T-helper 2 cell treated with Interferon-gamma antibody and Interleukin-4, amounts not matched to agents 5 μg/mL and 100 μg/mL, for 36 hours (primary cell): ENCODE results near the gene ARHGEF6.

Experiments used
- DNase-seq: peaks from one replicate; pipeline ENCODE4 v3.0.0; 2021; ENCODE audit warnings: low spot score
- H3K27ac Mint-ChIP-seq: one replicate; pipeline ENCODE4 v1.8.0; 2021; ENCODE audit warnings: mild to moderate bottlenecking, mixed read lengths
- H3K27me3 Mint-ChIP-seq: one replicate; pipeline ENCODE4 v1.8.0; 2021; ENCODE audit warnings: low read depth, mixed read lengths
- H3K36me3 Mint-ChIP-seq: one replicate; pipeline ENCODE4 v1.8.0; 2021; ENCODE audit warnings: low read depth, mixed read lengths
- H3K4me1 Mint-ChIP-seq: one replicate; pipeline ENCODE4 v1.8.0; 2021; ENCODE audit warnings: low read depth, mixed read lengths
- H3K4me3 Mint-ChIP-seq: one replicate; pipeline ENCODE4 v1.8.0; 2022; ENCODE audit warnings: mild to moderate bottlenecking, moderate library complexity, mixed read lengths
- H3K9me3 Mint-ChIP-seq: one replicate; pipeline ENCODE4 v1.8.0; 2021; ENCODE audit warnings: mixed read lengths

Gene ARHGEF6

GRCh38 chrX:136650811-136651210 lies 129.9 kb downstream of the ARHGEF6 start:
- Mint-ChIP-seq H3K4me3 (peak overlapping the region; percentile 100), H3K36me3 (peaks cover 77% of the 10 kb centered on the region), H3K4me1 (peaks cover 44% of the 10 kb centered on the region), H3K9me3 (no peaks in the 10 kb centered on the region), H3K27ac (peak overlapping the region; percentile 96), H3K27me3 (no peaks in the 10 kb centered on the region)
- DNase-seq, result no peak

GRCh38 chrX:136647677-136648360 lies 132.9 kb downstream of the ARHGEF6 start, which contains the start of gene CD40LG:
Gene CD40LG, plus strand, starts transcription at chrX:136648158. Its CDS starts 91 bp downstream, at chrX:136648249.
- Mint-ChIP-seq H3K27ac (peak within 1 kb of the TSS; percentile 96), H3K4me1 (peaks cover 43% of the 10 kb centered on the region), H3K4me3 (peak within 1 kb of the TSS; percentile 100), H3K9me3 (no peaks in the 10 kb centered on the region), H3K36me3 (peaks cover 49% of the 10 kb centered on the region), H3K27me3 (no peaks in the 10 kb centered on the region)
- DNase-seq, result peak; percentile 49

DNA sequence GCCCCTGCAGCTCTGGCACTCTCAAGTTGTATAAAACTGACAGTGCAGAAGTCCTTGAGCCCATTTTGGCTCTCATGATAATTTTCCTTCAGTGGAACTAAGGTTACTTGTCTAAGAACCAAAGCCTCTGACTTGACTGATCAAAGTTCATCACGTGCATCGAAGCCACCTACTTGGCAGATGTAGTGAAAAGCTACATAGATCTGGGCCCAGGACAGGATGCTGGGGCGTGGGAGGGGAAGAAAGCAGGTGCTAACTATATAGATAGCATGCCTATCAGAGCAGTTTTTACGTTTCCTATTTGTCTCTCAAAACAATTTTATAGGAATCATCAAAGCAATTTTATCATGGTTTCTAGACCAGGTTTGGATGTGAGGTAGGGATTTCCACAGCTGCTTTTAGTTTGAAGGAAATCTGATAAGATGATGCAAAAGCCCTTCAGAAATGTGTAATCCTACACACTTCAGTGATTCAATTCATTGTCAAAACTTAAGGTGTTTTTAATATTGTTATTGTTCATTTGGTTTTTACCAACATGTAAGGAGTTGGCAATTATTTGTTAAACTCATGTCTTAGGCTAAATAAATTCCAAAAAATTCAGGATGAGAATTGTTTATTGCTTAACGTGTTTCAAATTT lies 134.0 kb downstream of the ARHGEF6 start:
- peak; percentile 57 for DNase-seq
- Mint-ChIP-seq H3K4me3 (peak overlapping the region; percentile 100), H3K27me3 (no peaks in the 10 kb centered on the region), H3K36me3 (peaks cover 44% of the 10 kb centered on the region), H3K4me1 (peaks cover 48% of the 10 kb centered on the region), H3K9me3 (no peaks in the 10 kb centered on the region), H3K27ac (peak overlapping the region; percentile 96)

DNA sequence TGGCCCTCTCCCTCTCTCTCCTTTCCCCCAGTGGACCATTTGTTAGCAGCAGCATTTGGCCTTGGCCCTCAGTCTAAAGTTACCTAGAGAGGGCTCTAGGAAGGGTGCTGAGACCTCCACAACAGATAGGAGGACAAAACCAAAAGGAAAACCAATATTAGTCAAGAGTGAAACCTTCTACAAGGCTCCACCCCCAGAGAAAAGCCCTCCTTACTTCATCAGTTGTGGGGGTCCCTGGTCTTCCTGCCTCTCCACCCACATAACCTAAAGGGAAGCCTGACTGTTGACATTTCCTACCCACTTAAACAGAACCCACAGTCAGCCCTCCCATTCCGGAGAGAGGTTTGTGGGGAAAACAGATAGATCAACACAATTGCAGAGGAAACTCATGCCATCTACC lies 137.5 kb downstream of the ARHGEF6 start:
- H3K27me3 Mint-ChIP-seq, result no peaks in the 10 kb centered on the region
- peak overlapping the region; percentile 87 for H3K27ac Mint-ChIP-seq
- peak overlapping the region; percentile 83 for H3K4me3 Mint-ChIP-seq

DNA sequence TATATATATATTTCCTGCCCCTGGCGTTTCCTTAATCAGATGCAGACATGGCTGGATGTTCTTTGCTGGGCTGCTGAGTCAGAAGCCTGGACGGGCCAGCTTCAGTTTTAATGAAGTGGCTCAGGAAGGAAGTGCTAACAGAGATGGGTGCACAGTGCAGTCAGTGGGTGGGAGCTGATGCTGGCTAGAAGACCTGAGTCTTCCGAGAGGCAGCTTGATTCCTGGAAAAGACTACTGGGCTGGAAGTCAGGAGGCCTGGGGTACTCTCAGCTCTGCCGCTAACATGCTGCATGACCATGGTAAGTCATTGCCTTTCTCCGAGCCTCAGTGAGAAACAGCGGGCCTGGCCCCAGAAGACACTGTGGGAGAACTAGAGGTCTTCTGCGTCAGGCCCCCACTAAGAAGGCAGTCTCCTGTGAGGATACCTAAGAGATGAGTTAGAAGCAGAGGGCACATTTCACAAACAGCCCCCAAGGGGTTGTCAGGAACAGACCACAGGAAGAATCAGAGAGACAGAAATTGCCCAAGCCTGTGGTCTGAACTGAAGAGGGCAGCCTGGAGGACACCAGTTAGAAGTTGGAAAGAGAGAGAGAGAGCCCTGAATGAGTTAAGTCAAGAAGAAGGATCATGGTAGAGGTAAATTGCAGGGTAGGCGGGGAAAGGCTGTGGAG lies 141.1 kb downstream of the ARHGEF6 start:
- peaks cover 11% of the 10 kb centered on the region for H3K36me3 Mint-ChIP-seq
- H3K27ac Mint-ChIP-seq, result peak overlapping the region; percentile 83
- peak overlapping the region; percentile 83 for H3K4me3 Mint-ChIP-seq
- no peak for DNase-seq
- H3K27me3 Mint-ChIP-seq, result no peaks in the 10 kb centered on the region
- no peaks in the 10 kb centered on the region for H3K9me3 Mint-ChIP-seq
- H3K4me1 Mint-ChIP-seq, result peaks cover 78% of the 10 kb centered on the region

More for the DNA sequence above, 137.5 kb downstream of the ARHGEF6 start:
- Mint-ChIP-seq H3K9me3 (no peaks in the 10 kb centered on the region), H3K36me3 (peaks cover 16% of the 10 kb centered on the region), H3K4me1 (peaks cover 73% of the 10 kb centered on the region)
- DNase-seq, result no peak

DNA sequence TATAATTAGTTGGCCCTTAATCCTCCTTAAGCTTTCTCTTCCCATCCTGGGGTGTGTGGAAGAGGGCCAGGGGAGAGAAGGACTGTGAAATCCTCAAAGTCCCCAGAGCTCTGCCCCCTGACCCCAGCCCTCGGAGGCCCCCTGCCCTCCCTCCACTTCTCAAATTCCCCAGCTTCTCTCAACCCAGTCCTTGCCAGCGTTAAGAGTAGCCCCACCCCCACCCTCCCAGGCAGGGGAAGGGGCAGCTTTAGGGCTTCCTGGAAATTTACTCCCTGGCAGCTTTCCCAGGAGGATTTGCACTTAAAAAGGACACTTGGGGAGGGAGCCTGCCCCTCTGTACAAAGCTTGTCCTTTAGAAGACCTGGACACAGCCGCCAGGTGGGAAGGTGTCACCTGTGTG lies 144.6 kb downstream of the ARHGEF6 start:
- Mint-ChIP-seq H3K27ac (peak overlapping the region; percentile 87), H3K4me3 (peak overlapping the region; percentile 78), H3K4me1 (peaks cover 71% of the 10 kb centered on the region), H3K9me3 (no peaks in the 10 kb centered on the region), H3K27me3 (no peaks in the 10 kb centered on the region), H3K36me3 (peaks cover 6% of the 10 kb centered on the region)
- DNase-seq, result no peak

GRCh38 chrX:136635235-136635634 lies 145.5 kb downstream of the ARHGEF6 start:
- Mint-ChIP-seq H3K36me3 (peaks cover 6% of the 10 kb centered on the region), H3K4me1 (peaks cover 75% of the 10 kb centered on the region), H3K27ac (peak overlapping the region; percentile 80), H3K27me3 (no peaks in the 10 kb centered on the region), H3K4me3 (peak overlapping the region; percentile 78), H3K9me3 (no peaks in the 10 kb centered on the region)
- no peak for DNase-seq

DNA sequence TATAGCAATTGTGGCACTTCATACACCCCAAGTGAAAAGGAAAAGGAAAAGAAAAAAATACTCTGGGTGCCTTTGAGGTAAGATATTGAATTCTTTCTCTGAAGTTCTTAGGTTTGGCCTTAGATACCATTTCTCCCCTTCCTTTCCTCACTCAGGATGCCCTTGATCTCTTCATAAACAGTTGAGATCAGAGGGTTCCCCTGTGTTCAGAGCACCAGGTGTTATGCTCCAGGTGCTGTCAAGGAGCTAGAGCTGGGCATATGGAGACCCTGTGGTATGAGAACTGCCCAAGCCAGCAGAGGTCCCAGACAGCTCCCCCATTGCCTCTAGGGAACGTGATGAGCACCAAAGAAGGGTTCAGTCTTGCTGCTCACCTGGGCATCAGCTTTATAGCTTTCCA lies 149.9 kb downstream of the ARHGEF6 start:
- H3K36me3 Mint-ChIP-seq, result peaks cover 1% of the 10 kb centered on the region
- H3K27ac Mint-ChIP-seq, result peak overlapping the region; percentile 94
- H3K27me3 Mint-ChIP-seq, result no peaks in the 10 kb centered on the region
- H3K9me3 Mint-ChIP-seq, result no peaks in the 10 kb centered on the region
- DNase-seq, result no peak
- H3K4me3 Mint-ChIP-seq, result peak overlapping the region; percentile 32
- peaks cover 78% of the 10 kb centered on the region for H3K4me1 Mint-ChIP-seq

DNA sequence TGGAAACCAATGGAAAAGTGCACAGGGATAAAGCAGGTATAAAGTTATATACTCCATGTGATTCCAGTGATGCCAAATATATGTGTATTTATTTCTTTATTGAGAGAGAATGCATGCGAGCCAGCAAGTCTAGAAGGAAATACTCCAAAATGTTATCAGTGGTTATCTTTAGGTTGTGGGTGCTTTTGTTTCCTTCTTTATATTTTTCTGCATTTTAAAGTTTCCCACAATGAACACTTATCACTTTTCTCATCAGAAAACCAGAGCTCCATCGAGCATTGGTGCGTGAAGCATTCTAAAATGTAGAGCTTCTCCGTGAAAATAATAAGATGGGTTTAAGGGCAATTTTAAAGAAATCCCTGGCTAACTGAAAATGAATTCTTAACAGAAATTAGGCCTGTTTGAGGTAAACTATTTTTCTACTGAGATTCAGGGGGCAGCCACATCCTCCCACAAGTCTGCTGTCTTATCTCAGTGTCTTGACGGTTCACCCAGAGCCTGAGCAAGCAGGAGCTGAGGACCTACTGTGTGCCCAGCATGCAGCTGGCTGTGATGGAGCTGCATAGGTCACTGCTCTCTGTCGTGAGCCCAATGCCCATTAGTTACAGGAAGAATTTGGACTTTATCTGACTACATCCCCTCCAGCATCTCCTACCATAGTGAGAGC lies 151.5 kb downstream of the ARHGEF6 start:
- peaks cover 5% of the 10 kb centered on the region for H3K9me3 Mint-ChIP-seq
- peak overlapping the region; percentile 94 for H3K27ac Mint-ChIP-seq
- H3K36me3 Mint-ChIP-seq, result peaks cover 7% of the 10 kb centered on the region
- no peaks in the 10 kb centered on the region for H3K27me3 Mint-ChIP-seq
- peak overlapping the region; percentile 65 for H3K4me3 Mint-ChIP-seq
- H3K4me1 Mint-ChIP-seq, result peaks cover 79% of the 10 kb centered on the region
- DNase-seq, result no peak

- Mint-ChIP-seq H3K9me3 (peaks cover 7% of the 10 kb centered on the region), H3K27me3 (no peaks in the 10 kb centered on the region), H3K27ac (peak overlapping the region; percentile 93), H3K4me3 (peak overlapping the region; percentile 78), H3K36me3 (peaks cover 11% of the 10 kb centered on the region), H3K4me1 (peaks cover 81% of the 10 kb centered on the region)
- DNase-seq, result peak; percentile 53
Observed at GRCh38 chrX:136627409-136627808, 153.3 kb downstream of the ARHGEF6 start.

- DNase-seq, result no peak
- peak overlapping the region; percentile 78 for H3K4me3 Mint-ChIP-seq
- peaks cover 10% of the 10 kb centered on the region for H3K36me3 Mint-ChIP-seq
- peaks cover 80% of the 10 kb centered on the region for H3K4me1 Mint-ChIP-seq
- no peaks in the 10 kb centered on the region for H3K27me3 Mint-ChIP-seq
- H3K27ac Mint-ChIP-seq, result peak overlapping the region; percentile 93
- peaks cover 7% of the 10 kb centered on the region for H3K9me3 Mint-ChIP-seq
Observed at GRCh38 chrX:136626891-136627290, 153.8 kb downstream of the ARHGEF6 start.

- Mint-ChIP-seq H3K27me3 (no peaks in the 10 kb centered on the region), H3K4me1 (peaks cover 83% of the 10 kb centered on the region), H3K4me3 (peak overlapping the region; percentile 78), H3K27ac (peak overlapping the region; percentile 93), H3K9me3 (peaks cover 7% of the 10 kb centered on the region), H3K36me3 (peaks cover 12% of the 10 kb centered on the region)
- DNase-seq, result no peak
Observed at GRCh38 chrX:136626237-136626636, 154.5 kb downstream of the ARHGEF6 start.

DNA sequence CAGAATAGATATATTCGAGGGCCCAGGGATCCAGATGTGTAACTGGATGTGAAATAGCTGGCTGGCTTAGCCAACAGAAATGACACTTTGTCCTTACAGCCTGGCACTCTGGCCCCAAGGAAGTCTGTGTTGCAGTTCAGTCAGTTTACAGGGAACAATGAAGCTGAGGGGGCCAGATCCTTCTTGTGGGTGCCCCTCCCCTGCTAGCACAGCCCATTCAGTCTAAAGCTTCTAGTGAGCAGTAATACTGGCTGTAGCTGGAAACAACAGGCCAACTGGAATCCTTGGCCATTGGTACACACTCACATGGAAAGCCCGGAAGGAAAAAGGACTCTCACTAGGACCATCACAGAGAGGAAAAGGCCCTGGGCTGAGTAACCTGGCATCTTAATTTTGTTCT lies 155.5 kb downstream of the ARHGEF6 start:
- DNase-seq, result no peak
- H3K9me3 Mint-ChIP-seq, result peaks cover 7% of the 10 kb centered on the region
- no peak overlapping the region for H3K4me3 Mint-ChIP-seq
- peaks cover 12% of the 10 kb centered on the region for H3K36me3 Mint-ChIP-seq
- H3K4me1 Mint-ChIP-seq, result peaks cover 80% of the 10 kb centered on the region
- peak overlapping the region; percentile 91 for H3K27ac Mint-ChIP-seq
- no peaks in the 10 kb centered on the region for H3K27me3 Mint-ChIP-seq
